A549 (cell line): ENCODE results near the gene SYT4.

ENCODE experiments used
- ESRRA ChIP-seq: fragments of 150-350 bp; IDR thresholded peaks from 2 replicates; pipeline ENCODE4 v1.6.1; 2014; ENCODE audit warnings: mild to moderate bottlenecking, low read length, borderline replicate concordance
- KDM1A ChIP-seq: fragments of 200-600 bp; sonication (generic); IDR thresholded peaks from 2 replicates; pipeline ENCODE4 v1.6.1; 2016; ENCODE audit warnings: low read depth, mild to moderate bottlenecking
- KDM5A ChIP-seq: fragments of 200-600 bp; sonication (generic); IDR thresholded peaks from 2 replicates; pipeline ENCODE4 v1.6.1; 2016; ENCODE audit warnings: antibody characterized with exemption, mild to moderate bottlenecking
- MAFK ChIP-seq: fragments of 450-650 bp; IDR thresholded peaks from 2 replicates; pipeline ENCODE4 v1.6.1; 2014; ENCODE audit not compliant: partially characterized antibody
- RAD21 ChIP-seq, 2 experiments: fragments of >200 bp in 1 of 2; sonication (Bioruptor Twin) in 1 of 2; formaldehyde crosslinking in 1 of 2; IDR thresholded peaks in 1 of 2; conservative IDR thresholded peaks in 1 of 2; 2 replicates in 1 of 2; 3 replicates in 1 of 2; pipeline ENCODE4 v1.6.1; 2012 to 2018; ENCODE audit warnings: inconsistent platforms in 1 of 2
- TF ChIP-seq, protein P1 (sequence below): fragments of >200 bp; sonication (Bioruptor Twin); formaldehyde crosslinking; IDR thresholded peaks from 3 replicates; pipeline ENCODE4 v1.5.1; 2016
- TF ChIP-seq, protein P2 (sequence below): IDR thresholded peaks from 2 replicates; pipeline ENCODE4 v1.6.1; 2012
- TF ChIP-seq, protein P3 (sequence below): fragments of 450-650 bp; IDR thresholded peaks from 2 replicates; pipeline ENCODE4 v1.6.1; 2014; ENCODE audit warnings: antibody characterized with exemption

DNA sequence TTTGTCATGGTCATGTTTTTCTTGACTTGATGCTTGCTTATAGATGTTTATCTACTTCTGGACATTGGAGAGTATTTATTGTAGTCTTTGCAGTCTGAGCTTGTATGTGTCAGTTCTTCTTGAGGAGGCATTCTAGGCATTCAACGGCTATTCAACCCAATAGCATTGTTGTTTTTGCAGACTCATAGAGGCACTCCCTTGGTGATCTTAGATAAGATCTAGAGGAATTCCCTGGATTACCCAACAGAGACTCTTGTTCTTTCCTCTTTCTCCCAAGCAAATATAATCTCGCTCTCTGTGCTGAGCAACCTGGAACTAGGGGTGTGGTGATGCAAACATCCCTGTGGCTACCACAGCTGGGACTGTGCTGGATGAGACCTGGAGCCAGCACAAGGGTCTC is 40.4 kb downstream of the SYT4 start:
- TF ChIP-seq, protein P1, sequence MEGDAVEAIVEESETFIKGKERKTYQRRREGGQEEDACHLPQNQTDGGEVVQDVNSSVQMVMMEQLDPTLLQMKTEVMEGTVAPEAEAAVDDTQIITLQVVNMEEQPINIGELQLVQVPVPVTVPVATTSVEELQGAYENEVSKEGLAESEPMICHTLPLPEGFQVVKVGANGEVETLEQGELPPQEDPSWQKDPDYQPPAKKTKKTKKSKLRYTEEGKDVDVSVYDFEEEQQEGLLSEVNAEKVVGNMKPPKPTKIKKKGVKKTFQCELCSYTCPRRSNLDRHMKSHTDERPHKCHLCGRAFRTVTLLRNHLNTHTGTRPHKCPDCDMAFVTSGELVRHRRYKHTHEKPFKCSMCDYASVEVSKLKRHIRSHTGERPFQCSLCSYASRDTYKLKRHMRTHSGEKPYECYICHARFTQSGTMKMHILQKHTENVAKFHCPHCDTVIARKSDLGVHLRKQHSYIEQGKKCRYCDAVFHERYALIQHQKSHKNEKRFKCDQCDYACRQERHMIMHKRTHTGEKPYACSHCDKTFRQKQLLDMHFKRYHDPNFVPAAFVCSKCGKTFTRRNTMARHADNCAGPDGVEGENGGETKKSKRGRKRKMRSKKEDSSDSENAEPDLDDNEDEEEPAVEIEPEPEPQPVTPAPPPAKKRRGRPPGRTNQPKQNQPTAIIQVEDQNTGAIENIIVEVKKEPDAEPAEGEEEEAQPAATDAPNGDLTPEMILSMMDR: no peak
- TF ChIP-seq RAD21 (conservative IDR thresholded peaks at IDR 0.05 in 1 of 2, IDR thresholded peaks at IDR 0.05 in 1 of 2) (no peak), ESRRA (no peak), KDM5A (no peak), KDM1A (no peak), MAFK (no peak)
- TF ChIP-seq, protein P2, sequence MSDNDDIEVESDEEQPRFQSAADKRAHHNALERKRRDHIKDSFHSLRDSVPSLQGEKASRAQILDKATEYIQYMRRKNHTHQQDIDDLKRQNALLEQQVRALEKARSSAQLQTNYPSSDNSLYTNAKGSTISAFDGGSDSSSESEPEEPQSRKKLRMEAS: no peak
- TF ChIP-seq, protein P3, sequence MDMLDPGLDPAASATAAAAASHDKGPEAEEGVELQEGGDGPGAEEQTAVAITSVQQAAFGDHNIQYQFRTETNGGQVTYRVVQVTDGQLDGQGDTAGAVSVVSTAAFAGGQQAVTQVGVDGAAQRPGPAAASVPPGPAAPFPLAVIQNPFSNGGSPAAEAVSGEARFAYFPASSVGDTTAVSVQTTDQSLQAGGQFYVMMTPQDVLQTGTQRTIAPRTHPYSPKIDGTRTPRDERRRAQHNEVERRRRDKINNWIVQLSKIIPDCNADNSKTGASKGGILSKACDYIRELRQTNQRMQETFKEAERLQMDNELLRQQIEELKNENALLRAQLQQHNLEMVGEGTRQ: no peak
